Measurements from ENCODE around the gene RPL29. TPM values are rescaled to one million over a fixed set of nuclear protein-coding genes. Genes with fewer than 3 reads are reported as not detected.

RPL29 gene
- total RNA-seq, 2 experiments from 2014 or later, result 1,927 to 1,957 TPM

DNA sequence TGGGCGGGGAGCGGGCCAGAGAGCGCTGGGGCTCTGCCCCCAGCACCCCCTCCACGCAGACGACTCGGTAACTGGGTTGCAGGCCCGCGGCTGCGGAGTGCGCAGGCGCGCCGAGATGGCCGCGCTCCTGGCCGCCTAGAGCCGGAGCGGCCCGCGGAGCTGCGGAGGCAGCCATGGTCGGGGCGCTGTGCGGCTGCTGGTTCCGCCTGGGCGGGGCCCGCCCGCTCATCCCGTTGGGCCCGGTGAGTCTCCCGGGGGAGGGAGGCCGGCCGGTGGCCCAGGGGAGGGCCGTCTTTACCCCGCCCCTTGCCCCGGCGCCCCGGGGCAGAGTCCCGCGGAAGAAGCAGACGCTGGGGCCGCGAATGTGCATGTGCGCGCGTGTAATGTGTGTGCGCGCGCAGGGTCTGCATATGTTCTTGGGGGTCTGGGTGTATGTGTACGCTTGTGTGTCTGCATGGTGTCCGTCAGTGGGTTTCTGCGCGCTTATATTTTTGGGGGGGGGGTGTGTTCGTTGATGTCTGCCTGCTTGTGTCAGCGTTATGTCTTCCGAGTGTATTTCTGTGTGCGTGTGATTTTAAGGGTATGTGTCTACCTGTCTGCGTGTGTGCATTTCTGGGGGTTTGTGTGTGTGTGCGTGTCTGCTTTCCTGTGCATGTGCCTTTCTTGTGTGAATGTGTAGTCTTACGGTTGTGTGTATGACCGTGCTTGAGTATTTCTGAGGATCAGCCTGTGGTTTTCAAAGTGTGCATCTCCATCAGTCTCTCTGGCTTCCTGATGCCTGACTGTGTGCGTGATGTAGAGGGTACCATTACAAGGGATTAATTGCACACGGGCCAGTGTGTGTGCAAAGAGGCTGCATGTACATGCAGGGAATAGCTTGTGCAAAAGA, 20.5 kb downstream of the RPL29 start, which contains the start of gene ABHD14A:
TSS of gene ABHD14A (plus strand) at position 102 of the 889 bp plus-strand sequence. CDS start at position 174, 72 bp downstream.
- CTCF ChIA-PET, result interaction anchor here (1.4 to 2.1 kb wide), 2 partner anchors 13 to 17 kb away, joined by 3 to 11 read pairs; no protein-coding TSS in a partner anchor

GRCh38 chr3:51974277-51974962, 21.3 kb downstream of the RPL29 start:
- DNase-seq, result no peak
- H3K36me3 Mint-ChIP-seq (ENCODE audit: low read depth), result peaks cover 4% of the 10 kb centered on the region
- intact Hi-C loops (cut with micrococcal nuclease), result loop anchor here (1.0 to 10.0 kb wide), 6 partner anchors 9 to 580 kb away; partner anchors contain the start of genes ACY1, DUSP7, PARP3 and RBM15B

More for the DNA sequence above, 20.5 kb downstream of the RPL29 start, which contains the start of gene ABHD14A:
- Mint-ChIP-seq H3K27ac (peak within 1 kb of the TSS; percentile 97), H3K9me3 (no peaks in the 10 kb centered on the region), H3K4me3 (peak within 1 kb of the TSS; percentile 99), H3K27me3 (ENCODE audit: low read depth) (no peaks in the 10 kb centered on the region), H3K36me3 (ENCODE audit: low read depth) (peaks cover 4% of the 10 kb centered on the region), H3K4me1 (ENCODE audit: low read depth) (peaks cover 37% of the 10 kb centered on the region)
- intact Hi-C loops (cut with micrococcal nuclease), result loop anchor here (1.0 to 10.0 kb wide), 7 partner anchors 8 to 580 kb away; partner anchors contain the start of genes ACY1, DCAF1, DUSP7 and PARP3
- peak; percentile 70 for DNase-seq

GRCh38 chr3:51971350-51971749, 24.3 kb downstream of the RPL29 start:
- H3K4me3 Mint-ChIP-seq, result peak overlapping the region; percentile 21
- H3K4me1 Mint-ChIP-seq (ENCODE audit: low read depth), result peaks cover 41% of the 10 kb centered on the region
- no peak for DNase-seq
- H3K9me3 Mint-ChIP-seq, result no peaks in the 10 kb centered on the region
- peaks cover 4% of the 10 kb centered on the region for H3K36me3 Mint-ChIP-seq (ENCODE audit: low read depth)
- H3K27me3 Mint-ChIP-seq (ENCODE audit: low read depth), result no peaks in the 10 kb centered on the region
- CTCF ChIA-PET, result interaction anchor here (1.2 to 3.3 kb wide), 2 partner anchors 16 to 29 kb away, joined by 3 to 21 read pairs; partner anchors contain the start of genes GPR62, PARP3 and RRP9
- intact Hi-C loops (cut with micrococcal nuclease), result loop anchor here (10.0 kb wide), 1 partner anchor 577 kb away; the partner anchor contains the start of gene RBM15B
- H3K27ac Mint-ChIP-seq, result no peak overlapping the region

More at GRCh38 chr3:51974277-51974962, 21.3 kb downstream of the RPL29 start:
- Mint-ChIP-seq H3K4me3 (peak overlapping the region; percentile 99), H3K4me1 (ENCODE audit: low read depth) (peaks cover 39% of the 10 kb centered on the region), H3K27ac (peak overlapping the region; percentile 97), H3K9me3 (no peaks in the 10 kb centered on the region), H3K27me3 (ENCODE audit: low read depth) (no peaks in the 10 kb centered on the region)
- CTCF ChIA-PET, result interaction anchor here (0.6 to 3.1 kb wide), 7 partner anchors 8 to 802 kb away, joined by 3 to 40 read pairs (median 6); partner anchors contain the start of genes ACY1, PARP3, RPL29 and RRP9

GRCh38 chr3:51970606-51971300, 24.9 kb downstream of the RPL29 start:
- no peak overlapping the region for H3K27ac Mint-ChIP-seq
- CTCF ChIA-PET, result interaction anchor here (1.2 to 3.3 kb wide), 3 partner anchors 12 to 29 kb away, joined by 3 to 21 read pairs (median 4); partner anchors contain the start of genes ACY1, GPR62, PARP3 and RRP9
- intact Hi-C loops (cut with micrococcal nuclease), result loop anchor here (10.0 kb wide), 1 partner anchor 576 kb away; the partner anchor contains the start of gene RBM15B
- peaks cover 4% of the 10 kb centered on the region for H3K36me3 Mint-ChIP-seq (ENCODE audit: low read depth)
- peaks cover 41% of the 10 kb centered on the region for H3K4me1 Mint-ChIP-seq (ENCODE audit: low read depth)
- no peak for DNase-seq
- no peak overlapping the region for H3K4me3 Mint-ChIP-seq
- H3K27me3 Mint-ChIP-seq (ENCODE audit: low read depth), result no peaks in the 10 kb centered on the region
- no peaks in the 10 kb centered on the region for H3K9me3 Mint-ChIP-seq

GRCh38 chr3:51969841-51970240, 25.9 kb downstream of the RPL29 start:
- Mint-ChIP-seq H3K4me3 (no peak overlapping the region), H3K27ac (no peak overlapping the region), H3K4me1 (ENCODE audit: low read depth) (peaks cover 34% of the 10 kb centered on the region), H3K27me3 (ENCODE audit: low read depth) (no peaks in the 10 kb centered on the region), H3K9me3 (no peaks in the 10 kb centered on the region), H3K36me3 (ENCODE audit: low read depth) (peaks cover 4% of the 10 kb centered on the region)
- no peak for DNase-seq
- intact Hi-C loops (cut with micrococcal nuclease), result loop anchor here (10.0 kb wide), 1 partner anchor 575 kb away; the partner anchor contains the start of gene RBM15B
- CTCF ChIA-PET, result interaction anchor here (0.6 to 3.3 kb wide), 4 partner anchors 13 to 88 kb away, joined by 3 to 21 read pairs (median 4); partner anchors contain the start of genes ACY1, PARP3 and RRP9

GRCh38 chr3:51968883-51969678, 26.6 kb downstream of the RPL29 start:
- CTCF ChIA-PET, result interaction anchor here (0.6 to 3.3 kb wide), 4 partner anchors 14 to 87 kb away, joined by 3 to 21 read pairs (median 4); partner anchors contain the start of genes ACY1, PARP3 and RRP9
- H3K36me3 Mint-ChIP-seq (ENCODE audit: low read depth), result peaks cover 4% of the 10 kb centered on the region
- no peak for DNase-seq
- peak overlapping the region; percentile 80 for H3K4me3 Mint-ChIP-seq
- no peak overlapping the region for H3K27ac Mint-ChIP-seq
- intact Hi-C loops (cut with micrococcal nuclease), result no loop called here
- H3K27me3 Mint-ChIP-seq (ENCODE audit: low read depth), result no peaks in the 10 kb centered on the region
- H3K9me3 Mint-ChIP-seq, result no peaks in the 10 kb centered on the region
- peaks cover 28% of the 10 kb centered on the region for H3K4me1 Mint-ChIP-seq (ENCODE audit: low read depth)

GRCh38 chr3:51968170-51968775, 27.4 kb downstream of the RPL29 start:
- peaks cover 2% of the 10 kb centered on the region for H3K36me3 Mint-ChIP-seq (ENCODE audit: low read depth)

GRCh38 chr3:51967384-51968169, 28.1 kb downstream of the RPL29 start, which contains the start of gene PCBP4:
PCBP4 (minus strand) TSS chr3:51967454; CDS start chr3:51961240, 6,214 bp downstream.
- CTCF ChIA-PET, result no interaction called here
- Mint-ChIP-seq H3K4me1 (ENCODE audit: low read depth) (peaks cover 24% of the 10 kb centered on the region), H3K9me3 (no peaks in the 10 kb centered on the region), H3K27ac (no peak within 1 kb of the TSS), H3K27me3 (ENCODE audit: low read depth) (no peaks in the 10 kb centered on the region), H3K36me3 (ENCODE audit: low read depth) (peaks cover 2% of the 10 kb centered on the region), H3K4me3 (peak within 1 kb of the TSS; percentile 80)
- intact Hi-C loops (cut with micrococcal nuclease), result no loop called here
- DNase-seq, result peak; percentile 28

More at GRCh38 chr3:51968170-51968775, 27.4 kb downstream of the RPL29 start:
- intact Hi-C loops (cut with micrococcal nuclease), result no loop called here
- Mint-ChIP-seq H3K27ac (no peak overlapping the region), H3K4me3 (peak overlapping the region; percentile 80), H3K9me3 (no peaks in the 10 kb centered on the region), H3K27me3 (ENCODE audit: low read depth) (no peaks in the 10 kb centered on the region), H3K4me1 (ENCODE audit: low read depth) (peaks cover 25% of the 10 kb centered on the region)
- no peak for DNase-seq
- CTCF ChIA-PET, result interaction anchor here (3.3 kb wide), 1 partner anchor 26 kb away, joined by 21 read pairs; the partner anchor contains the start of genes PARP3 and RRP9

DNA sequence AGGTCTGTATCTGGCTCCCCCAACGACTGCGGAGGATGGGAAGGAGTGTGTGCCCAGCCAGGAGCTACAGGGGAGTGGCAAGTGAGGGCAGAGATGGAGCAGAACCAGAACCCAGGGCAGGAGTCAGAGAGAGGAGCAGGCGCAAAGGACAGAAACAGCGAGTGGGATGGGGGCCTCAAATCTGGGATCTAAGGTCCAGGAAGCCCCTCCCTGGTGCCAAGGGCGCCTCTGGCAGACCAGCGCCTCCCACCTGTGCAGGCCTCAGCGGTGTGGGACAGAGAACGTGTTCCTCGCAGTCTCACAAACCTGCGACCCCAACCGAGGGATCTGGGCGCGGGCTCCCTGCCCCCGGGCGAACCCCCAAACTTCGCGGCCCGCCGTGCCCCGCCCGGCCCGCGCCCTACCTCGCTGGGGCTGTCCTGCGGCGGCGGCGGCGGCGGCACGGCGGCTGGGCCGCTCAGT, 28.7 kb downstream of the RPL29 start:
- H3K27me3 Mint-ChIP-seq (ENCODE audit: low read depth), result no peaks in the 10 kb centered on the region
- CTCF ChIA-PET, result no interaction called here
- no peak overlapping the region for H3K27ac Mint-ChIP-seq
- intact Hi-C loops (cut with micrococcal nuclease), result no loop called here
- H3K36me3 Mint-ChIP-seq (ENCODE audit: low read depth), result peaks cover 2% of the 10 kb centered on the region
- H3K4me1 Mint-ChIP-seq (ENCODE audit: low read depth), result peaks cover 20% of the 10 kb centered on the region
- peak overlapping the region; percentile 74 for H3K4me3 Mint-ChIP-seq
- DNase-seq, result no peak
- H3K9me3 Mint-ChIP-seq, result no peaks in the 10 kb centered on the region

All from activated naive CD4-positive, alpha-beta T cell treated with anti-CD3 and anti-CD28 coated beads for 36 hours (primary cell).